Ascending aorta (tissue), 2 donors: Measurements from ENCODE around the gene SLC17A8. TPM values are rescaled to one million over a fixed set of nuclear protein-coding genes. Genes with fewer than 3 reads are reported as not detected.

Source experiments
- DNase-seq, 2 donors: peaks; one replicate each; pipeline ENCODE4 v3.0.0-alpha.2; 2019; ENCODE audit warnings: low spot score in 2 of 2
- H3K27ac ChIP-seq, 2 donors: fragments of 200-600 bp; sonication (generic); one replicate each; pipeline ENCODE4 v1.5.1; 2016 to 2017; ENCODE audit warnings: mild to moderate bottlenecking in 1 of 2
- H3K27me3 ChIP-seq: fragments of 200-600 bp; sonication (generic); one replicate; pipeline ENCODE4 v1.5.1; 2017
- H3K36me3 ChIP-seq, 2 donors: fragments of 200-600 bp; sonication (generic); one replicate each; pipeline ENCODE4 v1.5.1; 2016
- H3K4me1 ChIP-seq, 2 donors: fragments of 200-600 bp; sonication (generic); one replicate each; pipeline ENCODE4 v1.5.1; 2016 to 2017; ENCODE audit warnings: mild to moderate bottlenecking in 1 of 2
- H3K4me3 ChIP-seq, 2 donors: fragments of 200-600 bp; sonication (generic); one replicate each; pipeline ENCODE4 v1.5.1; 2016 to 2017; ENCODE audit warnings: mild to moderate bottlenecking in 1 of 2
- H3K9me3 ChIP-seq, 2 donors: fragments of 200-600 bp; sonication (generic); one replicate each; pipeline ENCODE4 v1.5.1; 2016
- CTCF ChIP-seq, 3 experiments: fragments of 200-600 bp in 2 of 3; fragments of 450-650 bp in 1 of 3; sonication (generic) in 2 of 3; IDR thresholded peaks; one replicate each; pipeline ENCODE4 v1.5.1; 2016 to 2019; ENCODE audit warnings: antibody characterized with exemption in 3 of 3, mild to moderate bottlenecking in 1 of 3, moderate library complexity in 1 of 3
- intact Hi-C: fragments of 100-400 bp; cut with DNase I; formaldehyde crosslinking; loops from one replicate; pipeline ENCODE4 v1.15.1; 2023
- total RNA-seq: library from RNA; depleted of rRNA; stranded (reverse); fragments of >200 nt; gene quantifications from one replicate; pipeline ENCODE4 v1.1.0, GENCODE V29; 2016

Gene SLC17A8
- total RNA-seq, 1 donor from 2014 or later, result not detected

- Histone ChIP-seq H3K4me3 (no peak overlapping the region), H3K36me3 (peaks cover 0 to 4% of the 10 kb centered on the region in 2 donors), H3K4me1 (no peaks in the 10 kb centered on the region), H3K27me3 (no peaks in the 10 kb centered on the region), H3K27ac (no peak overlapping the region), H3K9me3 (no peaks in the 10 kb centered on the region)
- no peak for DNase-seq
- TF ChIP-seq CTCF (IDR thresholded peaks at IDR 0.05), result no peak
- intact Hi-C loops, result no loop called here
Observed at GRCh38 chr12:100345020-100345767, 11.7 kb upstream of the SLC17A8 start.

GRCh38 chr12:100346660-100347059 is 10.2 kb upstream of the SLC17A8 start:
- Histone ChIP-seq H3K9me3 (no peaks in the 10 kb centered on the region), H3K4me1 (no peaks in the 10 kb centered on the region), H3K36me3 (peaks cover 0 to 4% of the 10 kb centered on the region in 2 donors), H3K27me3 (no peaks in the 10 kb centered on the region), H3K27ac (no peak overlapping the region), H3K4me3 (no peak overlapping the region)
- TF ChIP-seq CTCF (IDR thresholded peaks at IDR 0.05), result no peak
- DNase-seq, result no peak
- intact Hi-C loops, result no loop called here

GRCh38 chr12:100348657-100349454 is 8.0 kb upstream of the SLC17A8 start:
- TF ChIP-seq CTCF (IDR thresholded peaks at IDR 0.05), result peak in 1 of 3 experiments; percentile 9
- no peak overlapping the region for H3K4me3 ChIP-seq
- no peak for DNase-seq
- intact Hi-C loops, result no loop called here
- H3K27ac ChIP-seq, result no peak overlapping the region
- H3K27me3 ChIP-seq, result no peaks in the 10 kb centered on the region
- no peaks in the 10 kb centered on the region for H3K36me3 ChIP-seq
- no peaks in the 10 kb centered on the region for H3K9me3 ChIP-seq
- H3K4me1 ChIP-seq, result no peaks in the 10 kb centered on the region

GRCh38 chr12:100359248-100359647 is 2.4 kb downstream of the SLC17A8 start:
- Histone ChIP-seq H3K9me3 (no peaks in the 10 kb centered on the region), H3K4me3 (no peak overlapping the region), H3K36me3 (no peaks in the 10 kb centered on the region), H3K4me1 (no peaks in the 10 kb centered on the region), H3K27me3 (no peaks in the 10 kb centered on the region), H3K27ac (no peak overlapping the region)
- intact Hi-C loops, result no loop called here
- DNase-seq, result no peak
- TF ChIP-seq CTCF (IDR thresholded peaks at IDR 0.05), result no peak

GRCh38 chr12:100359822-100360221 is 2.9 kb downstream of the SLC17A8 start:
- no peaks in the 10 kb centered on the region for H3K36me3 ChIP-seq
- intact Hi-C loops, result no loop called here
- no peak overlapping the region for H3K4me3 ChIP-seq
- H3K27me3 ChIP-seq, result no peaks in the 10 kb centered on the region
- DNase-seq, result no peak
- H3K4me1 ChIP-seq, result no peaks in the 10 kb centered on the region
- H3K27ac ChIP-seq, result no peak overlapping the region
- no peak for TF ChIP-seq CTCF (IDR thresholded peaks at IDR 0.05)
- H3K9me3 ChIP-seq, result no peaks in the 10 kb centered on the region
